SU-DHL-6 (cell line): ENCODE data around the gene COPS8.

ENCODE experiments used
- H2AFZ ChIP-seq: fragments of 200-600 bp; sonication (generic); 2 replicates; pipeline ENCODE4 v1.6.1; 2014; ENCODE audit warnings: low read depth, mild to moderate bottlenecking, moderate library complexity, mixed read lengths, antibody characterized with exemption, low read length; ENCODE audit not compliant: severe bottlenecking
- H3F3A ChIP-seq: fragments of 200-600 bp; shearing (Covaris generic); 2 replicates; pipeline ENCODE4 v1.6.0; 2016; ENCODE audit warnings: antibody characterized with exemption, mild to moderate bottlenecking; ENCODE audit not compliant: insufficient read depth
- H3K27ac ChIP-seq: fragments of 200-600 bp; sonication (generic); 2 replicates; pipeline ENCODE4 v1.5.1; 2016; ENCODE audit warnings: low read depth, mild to moderate bottlenecking, low read length, moderate library complexity, mixed read lengths
- H3K27me3 ChIP-seq: fragments of 200-600 bp; sonication (generic), shearing (Covaris generic); 2 replicates; pipeline ENCODE4 v1.6.0; 2014; ENCODE audit warnings: mild to moderate bottlenecking, low read length
- H3K36me3 ChIP-seq: fragments of 200-600 bp; sonication (generic); 2 replicates; pipeline ENCODE4 v1.6.1; 2014; ENCODE audit warnings: mild to moderate bottlenecking, low read length, mixed read lengths
- H3K4me2 ChIP-seq: fragments of 300-600, 200-600 bp; shearing (Covaris generic), sonication (generic); 2 replicates; pipeline ENCODE4 v1.6.0; 2014; ENCODE audit warnings: low read length, low read depth, mild to moderate bottlenecking; ENCODE audit not compliant: poor library complexity, severe bottlenecking
- H3K4me3 ChIP-seq: fragments of 200-600 bp; sonication (generic); 2 replicates; pipeline ENCODE4 v1.5.1; 2014; ENCODE audit warnings: antibody characterized with exemption, low read length, mild to moderate bottlenecking, mixed read lengths; ENCODE audit not compliant: insufficient read depth, poor library complexity, severe bottlenecking
- H3K79me2 ChIP-seq: fragments of 200-600 bp; sonication (generic); 2 replicates; pipeline ENCODE4 v1.6.1; 2014; ENCODE audit warnings: mild to moderate bottlenecking, low read length, moderate library complexity; ENCODE audit not compliant: insufficient read depth
- H3K9ac ChIP-seq: fragments of 200-600 bp; sonication (generic); 2 replicates; pipeline ENCODE4 v1.7.0; 2014; ENCODE audit warnings: mild to moderate bottlenecking, low read length
- H3K9me2 ChIP-seq: fragments of 200-600 bp; sonication (generic); replicated peaks from 2 replicates; pipeline ENCODE4 v1.6.1; 2014; ENCODE audit warnings: low read length; ENCODE audit not compliant: insufficient read depth
- H3K9me3 ChIP-seq: fragments of 200-600 bp; sonication (generic); 2 replicates; pipeline ENCODE4 v1.6.1; 2014; ENCODE audit warnings: low read length, mixed read lengths; ENCODE audit not compliant: insufficient read depth
- H4K20me1 ChIP-seq: fragments of 200-600 bp; sonication (generic); 2 replicates; pipeline ENCODE4 v1.6.1; 2014; ENCODE audit warnings: low read depth, mild to moderate bottlenecking, antibody characterized with exemption, low read length, moderate library complexity, mixed read lengths
- EZH2phosphoT487 ChIP-seq: fragments of 200-600 bp; sonication (generic), shearing (Covaris generic); conservative IDR thresholded peaks from 2 replicates; pipeline ENCODE4 v1.6.1; 2018; ENCODE audit warnings: mild to moderate bottlenecking, antibody characterized with exemption, low read length, moderate library complexity, mixed read lengths
- TF ChIP-seq, protein P1 (sequence below): fragments of 200-600 bp; sonication (generic); IDR thresholded peaks from one replicate; pipeline ENCODE4 v1.5.1; 2017; ENCODE audit warnings: antibody characterized with exemption, mild to moderate bottlenecking, low read length, moderate library complexity; ENCODE audit not compliant: insufficient read depth, poor library complexity, severe bottlenecking

COPS8 gene

DNA sequence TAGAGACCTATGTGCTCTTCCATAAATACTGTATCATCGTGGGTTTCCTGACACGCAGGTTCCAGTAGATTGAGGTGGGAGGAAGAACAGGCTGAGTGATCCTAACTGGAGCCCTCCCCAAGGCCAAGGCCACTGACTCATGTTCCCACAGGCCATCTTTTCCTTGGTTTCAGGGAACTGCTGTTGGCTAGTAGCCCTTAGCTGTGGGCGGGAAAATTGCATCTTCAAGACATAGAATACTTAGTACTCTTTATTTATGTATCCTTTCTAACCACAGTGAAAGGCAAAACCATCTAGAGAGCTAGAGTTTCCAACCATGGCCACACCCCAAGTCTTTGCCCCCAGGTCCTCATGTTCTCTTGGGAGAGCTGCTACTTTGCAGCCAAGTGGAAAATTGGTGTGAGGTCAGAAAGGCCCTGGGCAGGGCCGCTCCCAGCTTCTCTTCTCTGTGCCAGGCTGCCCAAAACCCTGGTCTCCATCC, 55.9 kb downstream of the COPS8 start:
- no peak overlapping the region for H2AFZ ChIP-seq
- no peak overlapping the region for H3K27ac ChIP-seq

DNA sequence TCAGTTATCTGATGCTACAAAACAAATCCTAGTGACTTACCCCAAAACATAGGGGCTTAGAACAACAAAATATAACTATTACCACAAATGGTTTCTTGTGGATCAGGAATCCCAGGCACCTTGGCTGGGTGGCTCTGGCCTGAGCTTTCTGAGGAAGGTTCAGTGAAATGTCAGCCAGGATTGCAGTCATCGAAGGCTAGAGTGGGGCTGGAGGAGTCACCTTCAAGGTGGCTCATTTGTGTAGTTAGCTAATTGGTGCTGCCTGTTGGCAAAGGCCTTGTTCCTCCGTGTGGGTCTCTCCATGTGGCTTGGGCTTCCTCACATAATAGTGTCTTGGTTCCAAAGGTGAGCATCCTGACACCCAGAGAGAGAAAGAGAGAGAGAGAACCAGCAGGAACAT, 57.4 kb downstream of the COPS8 start:
- H3K79me2 ChIP-seq, result no peaks in the 10 kb centered on the region
- no peaks in the 10 kb centered on the region for H3F3A ChIP-seq
- H3K36me3 ChIP-seq, result no peaks in the 10 kb centered on the region
- TF ChIP-seq, protein P1, sequence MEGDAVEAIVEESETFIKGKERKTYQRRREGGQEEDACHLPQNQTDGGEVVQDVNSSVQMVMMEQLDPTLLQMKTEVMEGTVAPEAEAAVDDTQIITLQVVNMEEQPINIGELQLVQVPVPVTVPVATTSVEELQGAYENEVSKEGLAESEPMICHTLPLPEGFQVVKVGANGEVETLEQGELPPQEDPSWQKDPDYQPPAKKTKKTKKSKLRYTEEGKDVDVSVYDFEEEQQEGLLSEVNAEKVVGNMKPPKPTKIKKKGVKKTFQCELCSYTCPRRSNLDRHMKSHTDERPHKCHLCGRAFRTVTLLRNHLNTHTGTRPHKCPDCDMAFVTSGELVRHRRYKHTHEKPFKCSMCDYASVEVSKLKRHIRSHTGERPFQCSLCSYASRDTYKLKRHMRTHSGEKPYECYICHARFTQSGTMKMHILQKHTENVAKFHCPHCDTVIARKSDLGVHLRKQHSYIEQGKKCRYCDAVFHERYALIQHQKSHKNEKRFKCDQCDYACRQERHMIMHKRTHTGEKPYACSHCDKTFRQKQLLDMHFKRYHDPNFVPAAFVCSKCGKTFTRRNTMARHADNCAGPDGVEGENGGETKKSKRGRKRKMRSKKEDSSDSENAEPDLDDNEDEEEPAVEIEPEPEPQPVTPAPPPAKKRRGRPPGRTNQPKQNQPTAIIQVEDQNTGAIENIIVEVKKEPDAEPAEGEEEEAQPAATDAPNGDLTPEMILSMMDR, result no peak
- no peak for TF ChIP-seq EZH2phosphoT487
- no peak overlapping the region for H3K4me2 ChIP-seq
- no peaks in the 10 kb centered on the region for H4K20me1 ChIP-seq
- no peak overlapping the region for H3K27ac ChIP-seq
- H3K9me2 ChIP-seq, result no peaks in the 10 kb centered on the region
- H3K9me3 ChIP-seq, result peaks cover 12% of the 10 kb centered on the region
- no peak overlapping the region for H2AFZ ChIP-seq
- no peak overlapping the region for H3K4me3 ChIP-seq
- no peaks in the 10 kb centered on the region for H3K27me3 ChIP-seq
- no peak overlapping the region for H3K9ac ChIP-seq

More for the DNA sequence above, 55.9 kb downstream of the COPS8 start:
- Histone ChIP-seq H3K4me3 (no peak overlapping the region), H3K9ac (no peak overlapping the region), H3K9me3 (no peaks in the 10 kb centered on the region; the same call in 1 of the 2 replicates), H3K27me3 (no peaks in the 10 kb centered on the region), H3F3A (no peaks in the 10 kb centered on the region), H3K9me2 (no peaks in the 10 kb centered on the region), H3K4me2 (no peak overlapping the region), H4K20me1 (no peaks in the 10 kb centered on the region), H3K79me2 (no peaks in the 10 kb centered on the region), H3K36me3 (no peaks in the 10 kb centered on the region)
- TF ChIP-seq EZH2phosphoT487, result no peak
- TF ChIP-seq, protein P1, result no peak

DNA sequence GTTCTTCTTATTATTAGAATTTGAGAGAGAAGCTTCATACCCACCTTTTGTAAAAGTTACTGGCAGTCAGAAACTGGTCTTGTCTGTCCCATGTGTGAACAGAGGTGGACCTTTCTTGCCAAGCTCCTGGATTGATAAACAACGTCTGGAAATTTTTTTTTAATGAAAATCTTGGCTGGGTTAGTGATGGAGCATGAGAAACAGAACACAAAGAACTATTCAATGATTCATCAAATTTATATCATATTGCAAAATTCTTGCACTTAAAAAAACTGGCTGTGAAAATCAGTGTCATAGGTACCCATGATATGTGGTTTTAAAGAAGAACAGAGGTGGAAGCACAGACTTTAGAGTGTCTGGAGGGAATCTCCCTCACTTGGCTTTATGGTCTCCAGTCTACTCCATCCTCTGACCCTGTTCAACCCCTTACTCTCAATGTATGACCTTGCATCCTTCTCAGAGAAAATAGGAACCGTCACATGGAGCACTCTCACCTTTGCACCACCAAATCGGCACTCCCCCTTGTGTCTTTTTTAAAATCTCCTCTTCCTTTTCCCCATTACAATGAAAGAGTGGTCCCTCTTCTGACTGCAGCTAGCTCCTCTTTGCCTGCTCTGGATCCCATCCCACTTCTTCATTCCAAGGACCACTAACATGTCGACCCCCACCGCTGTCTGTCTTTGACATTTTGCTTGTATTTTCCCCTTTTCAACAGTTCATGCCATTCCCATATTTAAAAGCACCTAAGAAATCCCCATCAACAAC, 58.2 kb downstream of the COPS8 start:
- H3F3A ChIP-seq, result no peaks in the 10 kb centered on the region
- H3K27ac ChIP-seq, result no peak overlapping the region
- no peaks in the 10 kb centered on the region for H3K79me2 ChIP-seq

More for the DNA sequence above, 58.2 kb downstream of the COPS8 start:
- H3K9ac ChIP-seq, result no peak overlapping the region
- H4K20me1 ChIP-seq, result no peaks in the 10 kb centered on the region
- no peaks in the 10 kb centered on the region for H3K27me3 ChIP-seq
- no peak for TF ChIP-seq EZH2phosphoT487
- TF ChIP-seq, protein P1, result no peak
- no peaks in the 10 kb centered on the region for H3K9me2 ChIP-seq
- no peak overlapping the region for H2AFZ ChIP-seq
- H3K4me3 ChIP-seq, result no peak overlapping the region
- no peaks in the 10 kb centered on the region for H3K36me3 ChIP-seq
- H3K4me2 ChIP-seq, result no peak overlapping the region
- H3K9me3 ChIP-seq, result peaks cover 14% of the 10 kb centered on the region
